ENCODE results near the gene SAT1. TPM values are rescaled to one million over a fixed set of nuclear protein-coding genes. Genes with fewer than 3 reads are reported as not detected.

SAT1 gene
- total RNA-seq, 1 experiment from 2014 or later, result 151 TPM

- Mint-ChIP-seq H3K27me3 (ENCODE audit: insufficient read depth, unreplicated experiment) (no peaks in the 10 kb centered on the region), H3K4me3 (ENCODE audit: unreplicated experiment) (no peak overlapping the region), H3K4me1 (ENCODE audit: low read depth, unreplicated experiment) (peaks cover 10% of the 10 kb centered on the region), H3K9me3 (ENCODE audit: unreplicated experiment) (no peaks in the 10 kb centered on the region), H3K36me3 (ENCODE audit: insufficient read depth, unreplicated experiment) (no peaks in the 10 kb centered on the region), H3K27ac (ENCODE audit: unreplicated experiment) (no peak overlapping the region)
- ChIA-PET CTCF (no interaction called here), POLR2A (no interaction called here)
- Histone ChIP-seq H3K36me3 (ENCODE audit: control insufficient read depth, insufficient read depth, low read length) (no peaks in the 10 kb centered on the region), H3K9me3 (no peaks in the 10 kb centered on the region), H3K4me1 (peaks cover 16% of the 10 kb centered on the region), H3K27me3 (replicated peaks; ENCODE audit: control insufficient read depth, insufficient read depth, low read length) (no peaks in the 10 kb centered on the region), H3K4me3 (ENCODE audit: low read depth, low read length) (no peak overlapping the region)
- intact Hi-C loops (cut with micrococcal nuclease; ENCODE audit: unreplicated experiment), result no loop called here
- BruUV-seq (replicated peaks), result no TSS peak
- DNase-seq, result no peak
- no peak for TF ChIP-seq CTCF (IDR thresholded peaks at IDR 0.05; ENCODE audit: insufficient read depth in 1 of 2, low read depth in 1 of 2, low read length in 1 of 2, severe bottlenecking in 1 of 2, unreplicated experiment in 1 of 2)
These were observed 43.7 kb downstream of the SAT1 start for GRCh38 chrX:23826653-23827052.

DNA sequence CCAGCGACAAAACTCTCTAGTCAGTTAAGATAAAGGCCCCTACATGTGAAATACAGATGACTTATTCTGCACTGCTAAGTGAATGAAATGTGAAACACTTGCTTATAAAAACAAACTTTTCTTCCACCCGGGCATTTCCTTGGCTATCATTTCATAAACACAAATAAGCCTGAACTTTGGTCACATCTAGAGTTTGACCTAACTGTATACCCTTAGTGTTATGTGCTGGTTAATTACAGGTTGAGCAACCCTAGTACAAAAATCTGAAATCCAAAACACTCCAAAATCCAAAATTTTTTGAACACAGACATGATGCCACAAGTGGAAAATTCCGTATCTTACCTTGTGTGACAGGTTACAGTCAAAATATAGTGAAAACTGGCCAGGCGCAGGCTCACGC is 45.9 kb downstream of the SAT1 start:
- peaks cover 10% of the 10 kb centered on the region for H3K4me1 Mint-ChIP-seq (ENCODE audit: low read depth, unreplicated experiment)
- no TSS peak for BruUV-seq (replicated peaks)
- Histone ChIP-seq H3K4me1 (no peaks in the 10 kb centered on the region), H3K4me3 (ENCODE audit: low read depth, low read length) (no peak overlapping the region), H3K9me3 (no peaks in the 10 kb centered on the region), H3K27me3 (replicated peaks; ENCODE audit: control insufficient read depth, insufficient read depth, low read length) (no peaks in the 10 kb centered on the region), H3K36me3 (ENCODE audit: control insufficient read depth, insufficient read depth, low read length) (no peaks in the 10 kb centered on the region)
- POLR2A ChIA-PET, result no interaction called here
- intact Hi-C loops (cut with micrococcal nuclease; ENCODE audit: unreplicated experiment), result no loop called here
- H3K36me3 Mint-ChIP-seq (ENCODE audit: insufficient read depth, unreplicated experiment), result no peaks in the 10 kb centered on the region
- no peaks in the 10 kb centered on the region for H3K9me3 Mint-ChIP-seq (ENCODE audit: unreplicated experiment)
- no peak for TF ChIP-seq CTCF (IDR thresholded peaks at IDR 0.05; ENCODE audit: insufficient read depth in 1 of 2, low read depth in 1 of 2, low read length in 1 of 2, severe bottlenecking in 1 of 2, unreplicated experiment in 1 of 2)
- no peak overlapping the region for H3K27ac Mint-ChIP-seq (ENCODE audit: unreplicated experiment)
- no peak overlapping the region for H3K4me3 Mint-ChIP-seq (ENCODE audit: unreplicated experiment)
- H3K27me3 Mint-ChIP-seq (ENCODE audit: insufficient read depth, unreplicated experiment), result no peaks in the 10 kb centered on the region
- no peak for DNase-seq
- CTCF ChIA-PET, result no interaction called here

DNA sequence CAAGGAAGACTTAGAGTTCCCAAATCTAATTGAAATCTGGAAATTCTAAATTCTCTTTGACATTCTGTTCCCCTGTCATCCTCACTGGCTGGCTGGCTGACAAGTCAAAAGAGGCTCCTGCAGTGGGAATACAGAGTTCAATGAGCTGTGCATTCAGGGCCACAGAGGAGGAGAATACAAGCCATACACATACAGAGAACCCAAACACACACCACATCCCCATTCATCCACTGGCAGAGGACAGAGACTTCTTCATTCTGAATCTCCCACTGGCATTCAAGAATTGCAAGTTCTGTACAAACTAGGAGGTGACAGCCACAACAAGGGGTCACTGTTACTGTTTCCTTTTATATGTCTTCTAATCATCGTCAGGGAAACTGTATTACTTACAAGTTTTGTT is 49.7 kb downstream of the SAT1 start:
- Histone ChIP-seq H3K4me3 (ENCODE audit: low read depth, low read length) (no peak overlapping the region), H3K4me1 (no peaks in the 10 kb centered on the region), H3K9me3 (no peaks in the 10 kb centered on the region), H3K27me3 (replicated peaks; ENCODE audit: control insufficient read depth, insufficient read depth, low read length) (no peaks in the 10 kb centered on the region), H3K36me3 (ENCODE audit: control insufficient read depth, insufficient read depth, low read length) (no peaks in the 10 kb centered on the region)
- BruUV-seq (replicated peaks), result no TSS peak
- H3K4me3 Mint-ChIP-seq (ENCODE audit: unreplicated experiment), result no peak overlapping the region
- intact Hi-C loops (cut with micrococcal nuclease; ENCODE audit: unreplicated experiment), result no loop called here
- no peaks in the 10 kb centered on the region for H3K36me3 Mint-ChIP-seq (ENCODE audit: insufficient read depth, unreplicated experiment)
- DNase-seq, result no peak
- H3K27me3 Mint-ChIP-seq (ENCODE audit: insufficient read depth, unreplicated experiment), result no peaks in the 10 kb centered on the region
- H3K4me1 Mint-ChIP-seq (ENCODE audit: low read depth, unreplicated experiment), result no peaks in the 10 kb centered on the region
- POLR2A ChIA-PET, result no interaction called here
- H3K27ac Mint-ChIP-seq (ENCODE audit: unreplicated experiment), result no peak overlapping the region
- CTCF ChIA-PET, result no interaction called here
- no peak for TF ChIP-seq CTCF (IDR thresholded peaks at IDR 0.05; ENCODE audit: insufficient read depth in 1 of 2, low read depth in 1 of 2, low read length in 1 of 2, severe bottlenecking in 1 of 2, unreplicated experiment in 1 of 2)
- H3K9me3 Mint-ChIP-seq (ENCODE audit: unreplicated experiment), result no peaks in the 10 kb centered on the region

Other genes starting within 250 kb of the SAT1 start
- 185 and 187 TPM in 2 replicates for gene PRDX4, start 115.7 kb upstream of the SAT1 start, total RNA-seq (2022)
- gene ACOT9, start 39.9 kb upstream of the SAT1 start, total RNA-seq (2022), result 35.1 and 40.9 TPM in 2 replicates
- 23.4 and 24.0 TPM in 2 replicates for gene APOO, start 124.8 kb downstream of the SAT1 start, total RNA-seq (2022)
- gene CXorf58, start 124.8 kb downstream of the SAT1 start, total RNA-seq (2022), result not detected in 2 replicates
- 7.1 and 7.4 TPM in 2 replicates for gene KLHL15, start 244.0 kb downstream of the SAT1 start, total RNA-seq (2022)